ENCODE data around the gene IL1RL1. TPM values are rescaled to one million over a fixed set of nuclear protein-coding genes. Genes with fewer than 3 reads are reported as not detected.

IL1RL1 gene
- total and polyA plus RNA-seq, 2 donors (not counting 1 experiment from before 2014, with no cell fraction given), result 0.02 to 0.50 TPM

DNA sequence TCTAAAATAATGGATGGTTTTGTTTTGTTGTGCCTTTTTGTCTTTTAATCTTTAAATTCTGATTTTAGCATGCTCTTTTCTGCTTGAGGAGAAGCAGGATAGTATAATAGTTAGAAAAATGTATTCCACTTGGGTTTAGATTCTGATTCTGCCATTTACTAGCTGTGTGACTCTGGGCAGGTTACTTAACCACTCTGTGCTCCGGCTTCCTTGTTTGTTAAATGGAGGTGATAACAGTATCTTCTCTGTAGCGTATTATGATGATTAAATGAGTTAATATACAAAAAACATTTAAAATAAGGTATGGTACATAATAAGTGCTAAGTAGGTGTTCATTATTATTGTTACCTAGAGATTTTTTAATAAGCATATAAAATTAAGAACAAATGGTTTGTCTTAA is 84.6 kb downstream of the IL1RL1 start:
- DNase-seq (ENCODE audit: low read depth in 2 of 2), result no peak
- Histone ChIP-seq H3K79me2 (ENCODE audit: control insufficient read depth, insufficient read depth, low read length) (no peaks in the 10 kb centered on the region), H3K4me2 (ENCODE audit: extremely low read depth, insufficient read depth, low read length) (no peak overlapping the region), H3K4me1 (ENCODE audit: control insufficient read depth, extremely low read depth, insufficient read depth, low read length) (no peaks in the 10 kb centered on the region), H3K27me3 (ENCODE audit: control insufficient read depth, insufficient read depth, low read length) (no peaks in the 10 kb centered on the region), H3K27ac (ENCODE audit: insufficient read depth, low read length) (no peak overlapping the region), H3K9me3 (ENCODE audit: control insufficient read depth, insufficient read depth, low read depth, low read length) (no peaks in the 10 kb centered on the region), H3K9ac (ENCODE audit: insufficient read depth, low read length) (no peak overlapping the region), H3K36me3 (ENCODE audit: control insufficient read depth, insufficient read depth, low read length) (no peaks in the 10 kb centered on the region), H3K4me3 (replicated peaks in 1 of 4; ENCODE audit: control extremely low read depth in 1 of 4, insufficient read depth in 1 of 4, low read depth in 3 of 4, low read length in 4 of 4) (no peak overlapping the region), H4K20me1 (ENCODE audit: control insufficient read depth, extremely low read depth, insufficient read depth, low read length) (no peaks in the 10 kb centered on the region), H2AFZ (ENCODE audit: low read length) (no peak overlapping the region)
- TF ChIP-seq EZH2 (IDR thresholded peaks at IDR 0.05; ENCODE audit: low read length, missing control alignments), result no peak
- TF ChIP-seq, protein P1, sequence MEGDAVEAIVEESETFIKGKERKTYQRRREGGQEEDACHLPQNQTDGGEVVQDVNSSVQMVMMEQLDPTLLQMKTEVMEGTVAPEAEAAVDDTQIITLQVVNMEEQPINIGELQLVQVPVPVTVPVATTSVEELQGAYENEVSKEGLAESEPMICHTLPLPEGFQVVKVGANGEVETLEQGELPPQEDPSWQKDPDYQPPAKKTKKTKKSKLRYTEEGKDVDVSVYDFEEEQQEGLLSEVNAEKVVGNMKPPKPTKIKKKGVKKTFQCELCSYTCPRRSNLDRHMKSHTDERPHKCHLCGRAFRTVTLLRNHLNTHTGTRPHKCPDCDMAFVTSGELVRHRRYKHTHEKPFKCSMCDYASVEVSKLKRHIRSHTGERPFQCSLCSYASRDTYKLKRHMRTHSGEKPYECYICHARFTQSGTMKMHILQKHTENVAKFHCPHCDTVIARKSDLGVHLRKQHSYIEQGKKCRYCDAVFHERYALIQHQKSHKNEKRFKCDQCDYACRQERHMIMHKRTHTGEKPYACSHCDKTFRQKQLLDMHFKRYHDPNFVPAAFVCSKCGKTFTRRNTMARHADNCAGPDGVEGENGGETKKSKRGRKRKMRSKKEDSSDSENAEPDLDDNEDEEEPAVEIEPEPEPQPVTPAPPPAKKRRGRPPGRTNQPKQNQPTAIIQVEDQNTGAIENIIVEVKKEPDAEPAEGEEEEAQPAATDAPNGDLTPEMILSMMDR (conservative IDR thresholded peaks at IDR 0.05 in 1 of 2, IDR thresholded peaks at IDR 0.05 in 1 of 2; ENCODE audit: low read depth in 1 of 2, low read length in 2 of 2), result no peak

DNA sequence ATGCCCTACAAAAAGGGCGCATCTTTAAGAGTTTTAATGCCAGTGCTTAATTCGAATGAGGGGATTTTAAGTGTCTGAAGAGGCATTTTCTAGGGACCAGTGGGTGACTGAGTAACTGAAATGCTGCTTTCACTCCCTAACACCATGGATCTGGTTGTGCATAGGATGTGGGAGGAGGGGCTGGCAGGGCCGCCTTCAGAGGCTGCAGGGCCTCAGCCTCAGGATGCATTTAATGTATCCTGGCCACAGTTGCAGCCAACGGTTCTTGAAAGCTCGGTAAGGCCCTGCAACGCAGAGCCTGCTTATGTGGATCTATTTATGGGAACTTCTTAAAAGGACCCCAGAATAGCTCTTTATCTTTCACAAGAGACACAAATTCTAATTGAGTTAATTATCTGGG is 85.8 kb downstream of the IL1RL1 start:
- Histone ChIP-seq H3K27me3 (ENCODE audit: control insufficient read depth, insufficient read depth, low read length) (no peaks in the 10 kb centered on the region), H3K4me3 (replicated peaks in 1 of 4; ENCODE audit: control extremely low read depth in 1 of 4, insufficient read depth in 1 of 4, low read depth in 3 of 4, low read length in 4 of 4) (no peak overlapping the region), H3K4me1 (ENCODE audit: control insufficient read depth, extremely low read depth, insufficient read depth, low read length) (no peaks in the 10 kb centered on the region), H4K20me1 (ENCODE audit: control insufficient read depth, extremely low read depth, insufficient read depth, low read length) (no peaks in the 10 kb centered on the region), H3K79me2 (ENCODE audit: control insufficient read depth, insufficient read depth, low read length) (no peaks in the 10 kb centered on the region), H3K27ac (ENCODE audit: insufficient read depth, low read length) (no peak overlapping the region), H3K9ac (ENCODE audit: insufficient read depth, low read length) (no peak overlapping the region), H3K9me3 (ENCODE audit: control insufficient read depth, insufficient read depth, low read depth, low read length) (no peaks in the 10 kb centered on the region), H3K4me2 (ENCODE audit: extremely low read depth, insufficient read depth, low read length) (no peak overlapping the region), H3K36me3 (ENCODE audit: control insufficient read depth, insufficient read depth, low read length) (no peaks in the 10 kb centered on the region), H2AFZ (ENCODE audit: low read length) (no peak overlapping the region)
- DNase-seq (ENCODE audit: low read depth in 2 of 2), result no peak
- TF ChIP-seq, protein P1 (conservative IDR thresholded peaks at IDR 0.05 in 1 of 2, IDR thresholded peaks at IDR 0.05 in 1 of 2; ENCODE audit: low read depth in 1 of 2, low read length in 2 of 2), result no peak
- no peak for TF ChIP-seq EZH2 (IDR thresholded peaks at IDR 0.05; ENCODE audit: low read length, missing control alignments)

DNA sequence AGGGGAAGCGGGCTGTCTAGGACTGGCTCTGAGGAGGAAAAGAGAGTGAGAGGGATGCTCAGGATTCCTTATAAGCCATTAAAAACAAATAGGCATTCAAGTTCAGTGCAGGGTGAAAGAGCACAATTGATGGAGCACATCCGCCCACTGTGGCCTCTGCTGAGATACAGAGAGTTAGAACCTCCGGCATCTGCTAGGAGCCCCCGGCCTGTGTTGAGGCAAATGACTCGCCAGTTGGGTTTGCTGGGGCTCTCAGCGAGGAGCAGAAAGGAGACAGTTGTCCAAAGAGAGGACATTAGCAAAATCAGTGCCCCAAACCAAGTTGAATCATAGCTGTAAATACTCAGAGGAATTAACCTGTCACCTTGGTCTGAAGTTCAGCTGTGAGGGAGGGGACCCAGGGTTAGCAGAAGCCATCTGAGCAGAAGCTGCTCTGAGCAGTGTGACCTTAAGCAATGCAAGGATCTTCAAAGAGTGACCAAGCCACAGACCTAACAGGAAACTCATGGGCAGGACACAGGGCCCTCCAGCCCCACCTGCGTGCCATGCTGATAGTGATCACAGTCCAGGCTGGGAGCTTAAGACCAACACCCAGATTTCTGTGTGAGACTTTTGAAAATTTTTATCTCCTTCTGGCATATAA is 88.3 kb downstream of the IL1RL1 start:
- H3K27ac ChIP-seq (ENCODE audit: insufficient read depth, low read length), result no peak overlapping the region
- H3K27me3 ChIP-seq (ENCODE audit: control insufficient read depth, insufficient read depth, low read length), result no peaks in the 10 kb centered on the region
- no peak overlapping the region for H3K4me2 ChIP-seq (ENCODE audit: extremely low read depth, insufficient read depth, low read length)
- no peaks in the 10 kb centered on the region for H3K4me1 ChIP-seq (ENCODE audit: control insufficient read depth, extremely low read depth, insufficient read depth, low read length)
- no peak overlapping the region for H3K9ac ChIP-seq (ENCODE audit: insufficient read depth, low read length)
- no peaks in the 10 kb centered on the region for H4K20me1 ChIP-seq (ENCODE audit: control insufficient read depth, extremely low read depth, insufficient read depth, low read length)
- no peaks in the 10 kb centered on the region for H3K9me3 ChIP-seq (ENCODE audit: control insufficient read depth, insufficient read depth, low read depth, low read length)
- no peak overlapping the region for H3K4me3 ChIP-seq (replicated peaks in 1 of 4; ENCODE audit: control extremely low read depth in 1 of 4, insufficient read depth in 1 of 4, low read depth in 3 of 4, low read length in 4 of 4)
- no peak for DNase-seq (ENCODE audit: low read depth in 2 of 2)
- TF ChIP-seq, protein P1 (conservative IDR thresholded peaks at IDR 0.05 in 1 of 2, IDR thresholded peaks at IDR 0.05 in 1 of 2; ENCODE audit: low read depth in 1 of 2, low read length in 2 of 2), result no peak
- TF ChIP-seq EZH2 (IDR thresholded peaks at IDR 0.05; ENCODE audit: low read length, missing control alignments), result no peak
- no peaks in the 10 kb centered on the region for H3K79me2 ChIP-seq (ENCODE audit: control insufficient read depth, insufficient read depth, low read length)
- H2AFZ ChIP-seq (ENCODE audit: low read length), result no peak overlapping the region
- H3K36me3 ChIP-seq (ENCODE audit: control insufficient read depth, insufficient read depth, low read length), result no peaks in the 10 kb centered on the region

Measured in fibroblast of lung (primary cell).